HG02885 (cell line): ENCODE measurements around the gene TRMT6.

Experiments
- ATAC-seq: cut with Tn5 transposase; IDR thresholded peaks from one replicate; pipeline ENCODE4 v1.9.1; 2021; ENCODE audit warnings: mild to moderate bottlenecking; ENCODE audit not compliant: unreplicated experiment, poor library complexity

Gene TRMT6

GRCh38 chr20:5913166-5913565 is 37.2 kb downstream of the TRMT6 start:
- ATAC-seq, result no peak

GRCh38 chr20:5910186-5910585 is 40.1 kb downstream of the TRMT6 start:
- ATAC-seq, result no peak

- no peak for ATAC-seq
These were observed 41.4 kb downstream of the TRMT6 start for GRCh38 chr20:5908981-5909380.

- ATAC-seq, result no peak
These were observed 49.4 kb downstream of the TRMT6 start for GRCh38 chr20:5900908-5901307.

GRCh38 chr20:5899444-5899843 is 50.9 kb downstream of the TRMT6 start:
- no peak for ATAC-seq

- ATAC-seq, result no peak
These were observed 54.7 kb downstream of the TRMT6 start for GRCh38 chr20:5895626-5896025.

GRCh38 chr20:5893621-5894020 is 56.7 kb downstream of the TRMT6 start:
- no peak for ATAC-seq

- no peak for ATAC-seq
These were observed 57.3 kb downstream of the TRMT6 start for GRCh38 chr20:5893052-5893451.

GRCh38 chr20:5890773-5891441 is 59.4 kb downstream of the TRMT6 start:
- no peak for ATAC-seq

GRCh38 chr20:5888041-5888440 is 62.3 kb downstream of the TRMT6 start:
- no peak for ATAC-seq

- no peak for ATAC-seq
These were observed 62.9 kb downstream of the TRMT6 start for GRCh38 chr20:5887386-5887785.
